ENCODE measurements around the gene SEC24C. TPM values are rescaled to one million over a fixed set of nuclear protein-coding genes. Genes with fewer than 3 reads are reported as not detected.
A peak's percentile ranks its signal among the peaks of the same experiment; 100 is the strongest.

Gene SEC24C
- total and polyA plus RNA-seq, 2 of the 13 experiments (the other 11 are each of a cell fraction or from before 2014, with no cell fraction given): 63.1 to 66.4 TPM

- no peak for TF ChIP-seq ZNF766 (CRISPR knock-in tag; IDR thresholded peaks at IDR 0.05; ENCODE audit: borderline replicate concordance)
These were observed 66.7 kb downstream of the SEC24C start (continued) for GRCh38 chr10:73810735-73811465.

GRCh38 chr10:73812657-73813056, 68.5 kb downstream of the SEC24C start:
- Histone ChIP-seq H2AFZ (ENCODE audit: low read length) (no peak overlapping the region), H3K27ac (ENCODE audit: extremely low read length, insufficient read depth, low read length) (peak overlapping the region; percentile 13), H3K36me3 (replicated peaks in 1 of 2; ENCODE audit: control insufficient read depth in 1 of 2, insufficient read depth in 2 of 2, low read length in 2 of 2) (peaks cover 3 to 29% of the 10 kb centered on the region in 2 experiments), H3K4me1 (ENCODE audit: insufficient read depth, low read length) (peaks cover 21% of the 10 kb centered on the region), H3K9me3 (ENCODE audit: low read length) (no peaks in the 10 kb centered on the region), H3K4me3 (replicated peaks in 1 of 3; ENCODE audit: insufficient read depth in 1 of 3, low read depth in 2 of 3, low read length in 3 of 3) (no peak overlapping the region), H3K9ac (ENCODE audit: insufficient read depth, low read depth, low read length) (no peak overlapping the region), H4K20me1 (ENCODE audit: insufficient read depth, low read length) (no peaks in the 10 kb centered on the region), H3K79me2 (ENCODE audit: insufficient read depth, low read length) (peaks cover 3% of the 10 kb centered on the region), H3K4me2 (ENCODE audit: low read depth, low read length) (no peak overlapping the region), H3K27me3 (ENCODE audit: control insufficient read depth in 1 of 2, insufficient read depth in 2 of 2, low read length in 2 of 2) (no peaks in the 10 kb centered on the region; a peak in 1 of 5 replicates)
- no peak for FAIRE-seq
- BruUV-seq (replicated peaks): no TSS peak
- 95% methylated on average over 4 of the region's 4 CpGs for WGBS (ENCODE audit: low lambda C conversion rate)
- intact Hi-C loops (cut with micrococcal nuclease; ENCODE audit: unreplicated experiment) (no loop called here), in situ Hi-C loops (cut with HindIII; ENCODE audit: extremely low pct_ligation_motif_present, low pct_unique_long_range_greater_than_20kb) (no loop called here)
- ChIA-PET POLR2A (interaction anchor here (1.4 to 1.7 kb wide), 2 partner anchors 26 to 27 kb away, joined by 3 to 9 read pairs; no protein-coding TSS in a partner anchor), CTCF (ENCODE audit: low intra/inter-chr PET ratio, low total read pairs) (no interaction called here)
- DNase-seq (ENCODE audit: low spot score): no peak
- ATAC-seq: no peak
- TF ChIP-seq CEBPG (CRISPR knock-in tag; IDR thresholded peaks at IDR 0.05) (no peak), ARID4A (CRISPR knock-in tag; IDR thresholded peaks at IDR 0.05; ENCODE audit: borderline replicate concordance) (no peak), FUBP1 (CRISPR knock-in tag; IDR thresholded peaks at IDR 0.05; ENCODE audit: borderline replicate concordance) (no peak), ZNF564 (CRISPR knock-in tag; IDR thresholded peaks at IDR 0.05) (no peak), MZF1 (CRISPR knock-in tag; IDR thresholded peaks at IDR 0.05; ENCODE audit: borderline replicate concordance) (no peak), ZNF883 (CRISPR knock-in tag; IDR thresholded peaks at IDR 0.05; ENCODE audit: not compliant biosample characterization) (no peak), REL (CRISPR knock-in tag; conservative IDR thresholded peaks at IDR 0.05) (no peak), AGO1 (IDR thresholded peaks at IDR 0.05; ENCODE audit: low read depth, low read length, poor library complexity, severe bottlenecking) (no peak), KLF11 (CRISPR knock-in tag; IDR thresholded peaks at IDR 0.05) (no peak), PHF21A (CRISPR knock-in tag; IDR thresholded peaks at IDR 0.05) (no peak)
- TF ChIP-seq, protein P1, sequence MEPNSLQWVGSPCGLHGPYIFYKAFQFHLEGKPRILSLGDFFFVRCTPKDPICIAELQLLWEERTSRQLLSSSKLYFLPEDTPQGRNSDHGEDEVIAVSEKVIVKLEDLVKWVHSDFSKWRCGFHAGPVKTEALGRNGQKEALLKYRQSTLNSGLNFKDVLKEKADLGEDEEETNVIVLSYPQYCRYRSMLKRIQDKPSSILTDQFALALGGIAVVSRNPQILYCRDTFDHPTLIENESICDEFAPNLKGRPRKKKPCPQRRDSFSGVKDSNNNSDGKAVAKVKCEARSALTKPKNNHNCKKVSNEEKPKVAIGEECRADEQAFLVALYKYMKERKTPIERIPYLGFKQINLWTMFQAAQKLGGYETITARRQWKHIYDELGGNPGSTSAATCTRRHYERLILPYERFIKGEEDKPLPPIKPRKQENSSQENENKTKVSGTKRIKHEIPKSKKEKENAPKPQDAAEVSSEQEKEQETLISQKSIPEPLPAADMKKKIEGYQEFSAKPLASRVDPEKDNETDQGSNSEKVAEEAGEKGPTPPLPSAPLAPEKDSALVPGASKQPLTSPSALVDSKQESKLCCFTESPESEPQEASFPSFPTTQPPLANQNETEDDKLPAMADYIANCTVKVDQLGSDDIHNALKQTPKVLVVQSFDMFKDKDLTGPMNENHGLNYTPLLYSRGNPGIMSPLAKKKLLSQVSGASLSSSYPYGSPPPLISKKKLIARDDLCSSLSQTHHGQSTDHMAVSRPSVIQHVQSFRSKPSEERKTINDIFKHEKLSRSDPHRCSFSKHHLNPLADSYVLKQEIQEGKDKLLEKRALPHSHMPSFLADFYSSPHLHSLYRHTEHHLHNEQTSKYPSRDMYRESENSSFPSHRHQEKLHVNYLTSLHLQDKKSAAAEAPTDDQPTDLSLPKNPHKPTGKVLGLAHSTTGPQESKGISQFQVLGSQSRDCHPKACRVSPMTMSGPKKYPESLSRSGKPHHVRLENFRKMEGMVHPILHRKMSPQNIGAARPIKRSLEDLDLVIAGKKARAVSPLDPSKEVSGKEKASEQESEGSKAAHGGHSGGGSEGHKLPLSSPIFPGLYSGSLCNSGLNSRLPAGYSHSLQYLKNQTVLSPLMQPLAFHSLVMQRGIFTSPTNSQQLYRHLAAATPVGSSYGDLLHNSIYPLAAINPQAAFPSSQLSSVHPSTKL (CRISPR knock-in tag; IDR thresholded peaks at IDR 0.05): no peak

Data from HepG2 (cell line).